MG63 (cell line): ENCODE measurements around the gene OR2T34. TPM values are rescaled to one million over a fixed set of nuclear protein-coding genes. Genes with fewer than 3 reads are reported as not detected.
"Not testable (repeated sequence)": the region's sequence is repeated elsewhere in the genome, so short reads cannot be mapped to it uniquely, and the experiment has no call there.

Experiments used
- DNase-seq: peaks from one replicate; pipeline ENCODE4 v3.0.0-alpha.2; 2020
- H3K27me3 ChIP-seq: fragments of 250-450 bp; sonication (Bioruptor Pico); 2 replicates; pipeline ENCODE4 v1.5.1; 2020; ENCODE audit warnings: mild to moderate bottlenecking, moderate library complexity
- H3K36me3 ChIP-seq: fragments of 250-450 bp; sonication (Bioruptor Pico); 2 replicates; pipeline ENCODE4 v1.5.1; 2020; ENCODE audit warnings: mild to moderate bottlenecking, moderate library complexity
- H3K4me3 ChIP-seq: fragments of 250-450 bp; sonication (Bioruptor Pico); 2 replicates; pipeline ENCODE4 v1.5.1; 2020; ENCODE audit warnings: mild to moderate bottlenecking, moderate library complexity
- H3K9me3 ChIP-seq: fragments of 250-450 bp; sonication (Bioruptor Pico); 2 replicates; pipeline ENCODE4 v1.5.1; 2020; ENCODE audit warnings: mild to moderate bottlenecking, moderate library complexity
- total RNA-seq: library from RNA; depleted of rRNA; stranded (reverse); fragments of >200 nt; shearing (Covaris generic); gene quantifications from 2 replicates; pipeline ENCODE4 v1.2.3, GENCODE V29; 2014; ENCODE audit warnings: low replicate concordance; rRNA removed

The OR2T34 gene, protein sequence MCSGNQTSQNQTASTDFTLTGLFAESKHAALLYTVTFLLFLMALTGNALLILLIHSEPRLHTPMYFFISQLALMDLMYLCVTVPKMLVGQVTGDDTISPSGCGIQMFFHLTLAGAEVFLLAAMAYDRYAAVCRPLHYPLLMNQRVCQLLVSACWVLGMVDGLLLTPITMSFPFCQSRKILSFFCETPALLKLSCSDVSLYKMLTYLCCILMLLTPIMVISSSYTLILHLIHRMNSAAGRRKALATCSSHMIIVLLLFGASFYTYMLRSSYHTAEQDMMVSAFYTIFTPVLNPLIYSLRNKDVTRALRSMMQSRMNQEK
- not detected in 2 replicates for total RNA-seq

- DNase-seq, H3K4me3 ChIP-seq, H3K9me3 ChIP-seq, H3K27me3 ChIP-seq, H3K36me3 ChIP-seq: not testable (repeated sequence)
These were observed at the start of gene OR2T34 for GRCh38 chr1:248574657-248575056. Gene OR2T34 (minus strand): TSS chr1:248574757. CDS start chr1:248574757, 0 bp downstream.

DNA sequence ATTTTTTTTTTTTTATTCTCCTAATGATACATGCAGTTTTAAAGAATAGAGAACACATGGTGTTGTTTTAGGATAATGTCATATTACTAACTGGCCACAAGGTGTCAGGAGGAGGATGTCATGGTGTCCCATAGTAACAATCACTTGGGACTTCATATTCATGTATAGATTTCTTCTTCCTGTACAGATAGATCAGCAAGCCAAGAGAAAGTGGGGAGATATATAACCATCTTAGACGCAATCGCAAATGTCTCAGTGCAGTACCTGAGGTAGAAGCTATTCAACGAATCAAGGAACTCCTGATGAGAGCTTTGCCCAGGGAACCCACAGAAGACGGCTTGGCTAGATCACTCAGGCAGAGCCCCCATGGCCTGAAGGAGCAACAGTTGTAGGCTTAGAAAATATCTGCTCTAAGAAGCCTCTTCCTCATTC is 48.0 kb upstream of the OR2T34 start:
- no peaks in the 10 kb centered on the region for H3K27me3 ChIP-seq
- no peaks in the 10 kb centered on the region for H3K36me3 ChIP-seq
- DNase-seq: no peak
- no peaks in the 10 kb centered on the region for H3K9me3 ChIP-seq
- H3K4me3 ChIP-seq: no peak overlapping the region

DNA sequence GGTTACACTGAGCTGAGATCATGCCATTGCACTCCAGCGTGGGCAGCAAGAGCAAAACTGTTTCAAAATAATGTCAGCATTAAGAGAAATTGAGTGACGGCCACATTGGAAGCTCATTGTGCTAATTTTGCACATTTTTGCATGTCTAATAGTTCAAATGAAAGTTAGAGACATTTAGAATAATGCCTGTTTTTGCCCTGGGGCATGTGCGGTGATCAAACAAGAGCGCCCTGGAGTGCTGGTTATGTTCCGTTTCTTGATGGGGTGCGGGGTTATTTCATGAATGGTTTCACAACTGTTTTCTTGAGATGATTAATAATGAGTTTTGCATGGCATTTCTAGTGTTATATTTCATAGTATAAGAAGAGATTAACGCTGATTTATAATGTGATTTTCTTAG is 47.2 kb upstream of the OR2T34 start:
- Histone ChIP-seq H3K27me3 (no peaks in the 10 kb centered on the region), H3K36me3 (no peaks in the 10 kb centered on the region)
- DNase-seq: no peak

GRCh38 chr1:248618878-248619277 is 44.3 kb upstream of the OR2T34 start:
- DNase-seq: peak; percentile 62
- Histone ChIP-seq H3K36me3 (no peaks in the 10 kb centered on the region), H3K4me3 (no peak overlapping the region), H3K9me3 (no peaks in the 10 kb centered on the region), H3K27me3 (no peaks in the 10 kb centered on the region)

More for the DNA sequence above, 47.2 kb upstream of the OR2T34 start:
- H3K9me3 ChIP-seq: no peaks in the 10 kb centered on the region
- H3K4me3 ChIP-seq: no peak overlapping the region

DNA sequence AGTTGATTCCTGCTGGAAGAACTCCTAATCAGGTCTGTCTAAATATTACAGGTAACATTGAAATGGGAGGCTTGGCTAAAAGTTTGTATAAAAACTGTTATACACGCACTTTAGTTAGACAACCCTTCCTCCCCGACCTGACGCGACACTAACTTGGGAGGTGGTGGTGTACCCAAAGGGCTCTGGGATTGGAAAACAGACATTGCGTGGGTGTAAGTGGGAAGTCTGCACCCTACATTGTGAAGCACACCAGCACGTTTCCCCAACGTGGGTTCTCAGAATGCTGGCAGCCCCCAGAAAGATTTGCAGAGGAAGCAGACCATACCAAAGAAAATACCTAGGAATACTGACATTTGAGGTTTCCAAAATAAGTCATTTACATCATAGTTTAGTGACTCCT is 43.6 kb upstream of the OR2T34 start:
- H3K27me3 ChIP-seq: no peaks in the 10 kb centered on the region
- H3K9me3 ChIP-seq: no peaks in the 10 kb centered on the region
- H3K36me3 ChIP-seq: no peaks in the 10 kb centered on the region
- no peak overlapping the region for H3K4me3 ChIP-seq
- no peak for DNase-seq

GRCh38 chr1:248613742-248614141 is 39.2 kb upstream of the OR2T34 start:
- no peaks in the 10 kb centered on the region for H3K27me3 ChIP-seq
- no peaks in the 10 kb centered on the region for H3K9me3 ChIP-seq
- no peak for DNase-seq
- H3K36me3 ChIP-seq: no peaks in the 10 kb centered on the region
- no peak overlapping the region for H3K4me3 ChIP-seq

- H3K9me3 ChIP-seq: no peaks in the 10 kb centered on the region
- no peak overlapping the region for H3K4me3 ChIP-seq
- H3K36me3 ChIP-seq: no peaks in the 10 kb centered on the region
- no peaks in the 10 kb centered on the region for H3K27me3 ChIP-seq
- peak; percentile 75 for DNase-seq
These were observed 37.4 kb upstream of the OR2T34 start for GRCh38 chr1:248611883-248612414.

- Histone ChIP-seq H3K27me3 (no peaks in the 10 kb centered on the region), H3K9me3 (no peaks in the 10 kb centered on the region), H3K4me3 (no peak overlapping the region), H3K36me3 (no peaks in the 10 kb centered on the region)
- DNase-seq: no peak
These were observed 35.7 kb upstream of the OR2T34 start for GRCh38 chr1:248610301-248610700.

- DNase-seq: no peak
- Histone ChIP-seq H3K36me3 (no peaks in the 10 kb centered on the region), H3K9me3 (peaks cover 2% of the 10 kb centered on the region; the same call in 1 of the 2 replicates), H3K4me3 (no peak overlapping the region), H3K27me3 (no peaks in the 10 kb centered on the region; the same call in 1 of the 2 replicates)
These were observed 24.8 kb upstream of the OR2T34 start for GRCh38 chr1:248599396-248599795.

DNA sequence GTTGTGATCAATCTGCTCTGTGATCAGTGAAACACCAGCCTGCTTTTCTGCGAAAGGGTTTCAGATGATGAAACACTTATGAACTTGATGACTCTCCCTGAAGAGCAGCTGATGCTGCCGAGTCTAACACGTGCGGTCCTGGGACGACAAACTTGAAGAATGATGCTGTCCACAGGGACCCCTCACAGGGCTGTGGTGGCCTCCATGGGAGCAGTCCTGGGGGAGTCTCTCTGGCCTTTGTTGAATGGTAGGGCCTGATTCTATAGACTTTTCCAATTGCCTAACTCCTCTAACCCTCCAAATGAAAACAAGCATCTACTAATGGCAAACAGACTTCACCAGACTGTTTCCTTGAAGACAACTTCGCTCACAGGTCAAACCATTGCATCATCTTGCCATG is 23.0 kb upstream of the OR2T34 start, which contains the start of gene OR2T10:
TSS of gene OR2T10 (minus strand) at position 112 of the 400 bp plus-strand sequence. CDS start 3,932 bp downstream, outside the sequence.
- H3K9me3 ChIP-seq: no peaks in the 10 kb centered on the region

DNA sequence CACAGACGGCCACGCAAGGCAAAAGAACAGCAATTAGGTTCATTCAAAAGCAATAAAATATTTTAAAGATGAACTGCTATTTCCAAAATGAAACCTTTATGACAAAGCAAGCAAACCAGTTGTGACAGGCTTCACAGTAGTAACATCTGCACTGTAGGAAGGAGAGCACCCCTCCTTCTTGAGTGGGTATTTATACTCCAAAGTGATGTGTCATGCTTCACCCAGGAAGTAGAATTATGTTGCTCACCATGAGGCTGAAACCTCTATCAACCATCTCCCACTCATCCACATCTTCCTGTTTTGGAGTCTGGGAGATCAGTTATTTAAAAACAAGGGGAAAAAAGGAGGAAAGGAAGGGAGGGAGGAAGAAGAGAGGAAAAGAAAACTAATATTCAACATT is 22.1 kb upstream of the OR2T34 start:
- peak; percentile 6 for DNase-seq

More for the DNA sequence above, 23.0 kb upstream of the OR2T34 start, which contains the start of gene OR2T10:
- Histone ChIP-seq H3K4me3 (no peak within 1 kb of the TSS), H3K27me3 (no peaks in the 10 kb centered on the region), H3K36me3 (no peaks in the 10 kb centered on the region)
- no peak for DNase-seq

DNA sequence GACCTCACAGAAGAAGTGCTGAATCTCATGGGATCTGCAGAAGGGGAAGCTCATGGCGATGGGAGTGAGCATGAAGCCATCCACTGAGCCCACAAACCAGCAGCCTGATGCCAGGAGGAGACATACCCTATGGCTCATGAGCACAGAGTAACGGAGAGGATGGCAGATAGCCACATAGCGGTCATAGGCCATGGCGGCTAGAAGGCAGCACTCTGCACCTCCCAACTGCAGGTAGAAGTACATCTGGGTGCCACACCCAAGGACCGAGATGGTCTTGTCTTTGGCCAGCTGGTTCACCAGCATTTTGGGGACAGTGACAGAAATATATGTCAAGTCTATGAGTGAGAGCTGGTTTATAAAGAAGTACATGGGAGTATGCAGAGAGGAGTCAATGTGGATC is 18.7 kb upstream of the OR2T34 start:
- H3K4me3 ChIP-seq: no peak overlapping the region
- no peak for DNase-seq
- H3K27me3 ChIP-seq: no peaks in the 10 kb centered on the region
- H3K9me3 ChIP-seq: no peaks in the 10 kb centered on the region
- H3K36me3 ChIP-seq: no peaks in the 10 kb centered on the region

More for the DNA sequence above, 22.1 kb upstream of the OR2T34 start:
- Histone ChIP-seq H3K4me3 (no peak overlapping the region), H3K9me3 (no peaks in the 10 kb centered on the region), H3K27me3 (no peaks in the 10 kb centered on the region), H3K36me3 (no peaks in the 10 kb centered on the region)

DNA sequence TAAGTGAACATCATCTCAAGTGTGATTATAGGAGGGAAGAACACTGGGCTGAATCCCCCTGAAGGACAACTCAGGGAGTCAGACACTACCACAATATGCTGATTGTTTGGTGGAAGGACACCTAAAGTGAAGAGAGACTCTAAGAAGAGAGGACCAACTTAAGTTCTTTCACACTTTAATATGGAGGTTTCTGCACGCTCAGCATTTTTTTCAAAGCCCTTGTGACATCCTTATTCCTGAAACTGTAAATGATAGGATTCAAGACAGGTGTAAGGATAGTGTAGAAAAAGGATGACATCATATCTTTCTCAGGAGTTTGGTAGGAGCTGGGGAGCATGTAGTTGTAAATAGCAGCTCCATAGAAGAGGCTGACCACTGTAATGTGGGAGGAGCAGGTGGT is 18.1 kb upstream of the OR2T34 start:
- Histone ChIP-seq H3K36me3 (no peaks in the 10 kb centered on the region), H3K27me3 (no peaks in the 10 kb centered on the region), H3K4me3 (no peak overlapping the region), H3K9me3 (no peaks in the 10 kb centered on the region)
- DNase-seq: no peak

- peaks cover 2% of the 10 kb centered on the region; the same call in 1 of the 2 replicates for H3K9me3 ChIP-seq
- no peaks in the 10 kb centered on the region for H3K36me3 ChIP-seq
- no peaks in the 10 kb centered on the region for H3K27me3 ChIP-seq
- DNase-seq: no peak
- H3K4me3 ChIP-seq: no peak overlapping the region
These were observed 15.5 kb upstream of the OR2T34 start for GRCh38 chr1:248590055-248590454.

DNA sequence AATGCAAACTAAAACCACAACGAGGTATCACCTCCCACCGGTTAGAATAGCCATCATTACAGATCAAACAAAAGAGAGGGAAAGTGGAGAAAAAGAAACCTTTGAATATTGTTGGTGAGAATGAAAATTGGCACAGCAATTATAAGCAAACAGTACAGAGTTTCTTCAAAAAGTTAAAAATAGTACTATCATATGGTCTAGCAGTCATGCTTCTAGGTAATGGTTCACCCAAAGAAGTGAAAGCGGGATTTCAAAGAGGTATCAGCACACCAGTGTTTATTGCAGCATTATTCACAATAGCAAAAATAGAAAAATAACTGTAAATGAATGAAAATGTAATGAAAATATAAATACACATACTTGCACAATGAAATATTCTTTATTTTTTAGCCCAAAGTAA is 14.8 kb upstream of the OR2T34 start:
- no peaks in the 10 kb centered on the region for H3K36me3 ChIP-seq
- peaks cover 2% of the 10 kb centered on the region; the same call in 1 of the 2 replicates for H3K9me3 ChIP-seq
- no peak overlapping the region for H3K4me3 ChIP-seq
- H3K27me3 ChIP-seq: no peaks in the 10 kb centered on the region
- no peak for DNase-seq

DNA sequence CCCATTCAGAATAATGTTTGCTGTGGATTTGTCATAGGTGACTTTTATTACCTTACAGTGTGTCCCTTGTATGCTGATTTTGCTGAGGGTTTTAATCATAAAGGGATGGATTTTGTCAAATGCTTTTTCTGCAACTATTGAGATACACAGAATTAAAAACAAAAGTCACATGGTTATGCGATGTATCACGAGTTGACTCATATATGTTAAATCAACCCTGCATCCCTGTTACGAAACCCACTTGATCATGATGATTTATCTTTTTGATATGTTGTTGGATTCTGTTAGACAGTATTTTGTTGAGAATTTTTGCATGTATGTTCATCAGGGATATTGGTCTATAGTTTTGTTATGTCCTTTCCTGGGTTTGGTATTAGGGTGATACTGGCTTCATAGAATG is 10.7 kb upstream of the OR2T34 start:
- no peak for DNase-seq
- Histone ChIP-seq H3K27me3 (no peaks in the 10 kb centered on the region), H3K4me3 (no peak overlapping the region), H3K9me3 (peaks cover 2% of the 10 kb centered on the region; the same call in 1 of the 2 replicates), H3K36me3 (no peaks in the 10 kb centered on the region)

DNA sequence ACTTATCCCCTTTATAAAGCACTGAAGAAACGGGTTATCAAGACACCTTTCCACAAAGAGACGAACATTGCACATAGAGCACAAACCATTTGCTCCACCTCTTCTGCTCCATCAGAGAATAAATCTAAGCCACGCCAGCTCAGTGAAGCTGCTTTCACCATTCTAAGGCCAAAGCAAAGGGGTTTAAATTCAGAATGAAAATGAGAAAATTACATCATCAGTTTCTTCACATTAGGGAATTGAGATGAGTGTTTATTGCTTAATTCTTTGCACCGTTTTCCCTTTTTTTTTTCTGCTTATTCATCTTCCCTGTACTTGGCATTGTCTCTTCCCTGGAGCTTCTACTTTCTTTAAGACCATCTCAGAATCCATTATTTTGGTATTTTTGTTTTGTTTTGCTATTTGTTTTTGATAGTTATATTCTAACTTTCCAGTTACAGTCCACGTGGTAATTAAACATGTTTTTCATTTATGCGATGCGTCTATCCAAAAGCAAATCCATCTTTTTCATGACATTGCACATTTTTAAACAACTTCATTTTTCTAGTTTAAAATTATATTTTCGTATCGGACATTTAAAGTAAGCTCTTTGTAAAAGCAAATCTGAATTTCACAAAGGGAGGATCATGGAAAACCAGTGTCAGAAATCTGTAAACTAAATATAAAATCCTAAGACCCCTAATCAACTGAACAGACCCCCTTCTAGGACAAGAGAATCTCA is 1.9 kb upstream of the OR2T34 start:
- H3K36me3 ChIP-seq: no peaks in the 10 kb centered on the region
- no peak overlapping the region for H3K4me3 ChIP-seq
- H3K9me3 ChIP-seq: no peaks in the 10 kb centered on the region; the same call in 1 of the 2 replicates
- H3K27me3 ChIP-seq: no peaks in the 10 kb centered on the region
- DNase-seq: no peak
